Fibroblast of skin of right quadriceps (primary cell): Measurements from ENCODE around the gene TECPR2.
"Not testable (repeated sequence)": the region's sequence is repeated elsewhere in the genome, so short reads cannot be mapped to it uniquely, and the experiment has no call there.

Source experiments
- DNase-seq: peaks from one replicate; pipeline ENCODE4 v3.0.0-alpha.2; 2013

Gene TECPR2

GRCh38 chr14:102539544-102540314 is 177.0 kb downstream of the TECPR2 start:
- DNase-seq: peak; percentile 92

- DNase-seq: peak; percentile 70
Measured at GRCh38 chr14:102540315-102541028, 177.7 kb downstream of the TECPR2 start.

- not testable (repeated sequence) for DNase-seq
Measured at GRCh38 chr14:102541029-102541491, 178.3 kb downstream of the TECPR2 start.

- no peak for DNase-seq
Measured at GRCh38 chr14:102541771-102542170, 179.0 kb downstream of the TECPR2 start.

GRCh38 chr14:102544046-102544746 is 181.5 kb downstream of the TECPR2 start:
- no peak for DNase-seq

- no peak for DNase-seq
Measured at GRCh38 chr14:102544747-102545460, 182.2 kb downstream of the TECPR2 start.

GRCh38 chr14:102545461-102546265 is 182.9 kb downstream of the TECPR2 start:
- DNase-seq: peak; percentile 75

- no peak for DNase-seq
Measured at GRCh38 chr14:102548616-102549240, 186.0 kb downstream of the TECPR2 start.

GRCh38 chr14:102550927-102551401 is 188.2 kb downstream of the TECPR2 start:
- DNase-seq: not testable (repeated sequence)
